NCI-H187 (cell line): ENCODE data around the gene KIN.
"Not testable (repeated sequence)": the region's sequence is repeated elsewhere in the genome, so short reads cannot be mapped to it uniquely, and the experiment has no call there.

ENCODE experiments used
- DNase-seq, 2 experiments: peaks; one replicate each; lab custom pipeline; 2025; lab: John Stamatoyannopoulos, UW

Gene KIN

GRCh38 chr10:7734821-7735220 lies 53.0 kb downstream of the KIN start:
- DNase-seq, result no peak

- no peak for DNase-seq
These were observed 64.8 kb downstream of the KIN start for GRCh38 chr10:7722927-7723529.

DNA sequence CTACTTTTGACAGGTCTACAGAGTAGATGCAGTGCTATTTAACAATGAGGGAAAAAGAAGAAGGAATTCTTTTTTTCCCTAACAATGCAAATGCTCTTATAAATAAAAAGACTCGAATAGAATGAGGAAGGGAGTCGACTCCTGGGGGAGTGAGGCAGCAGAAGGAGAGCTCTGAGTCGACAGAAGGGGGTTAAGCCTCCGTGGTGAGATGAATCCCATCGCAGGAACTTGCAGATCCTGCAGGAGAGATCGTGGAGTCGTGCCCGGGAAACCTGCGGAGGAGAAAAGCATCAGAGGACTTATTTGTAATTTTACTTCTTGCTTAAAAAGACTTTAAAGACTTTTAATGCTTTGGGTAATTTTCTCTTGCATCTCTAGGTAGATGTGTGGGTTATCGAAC lies 67.3 kb downstream of the KIN start:
- no peak for DNase-seq

DNA sequence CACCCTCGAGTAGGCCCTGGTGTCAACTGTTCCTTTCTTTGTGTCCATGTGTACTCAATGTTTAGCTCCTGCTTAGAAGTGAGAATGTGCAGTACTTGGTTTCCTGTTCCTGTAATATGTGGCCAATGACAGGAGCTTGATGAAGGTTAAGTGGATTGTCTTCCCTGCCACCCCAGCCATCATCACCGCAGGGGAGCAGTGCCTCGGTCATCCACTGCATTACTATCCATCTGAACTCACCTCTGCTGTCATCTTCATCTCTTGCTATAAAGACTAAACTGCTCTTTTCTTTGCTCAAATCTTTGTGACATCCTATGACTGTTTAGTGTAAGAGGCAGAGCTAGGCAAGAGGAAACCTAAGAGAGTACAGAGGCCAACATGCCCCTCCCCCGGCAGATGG lies 69.1 kb downstream of the KIN start:
- no peak for DNase-seq

DNA sequence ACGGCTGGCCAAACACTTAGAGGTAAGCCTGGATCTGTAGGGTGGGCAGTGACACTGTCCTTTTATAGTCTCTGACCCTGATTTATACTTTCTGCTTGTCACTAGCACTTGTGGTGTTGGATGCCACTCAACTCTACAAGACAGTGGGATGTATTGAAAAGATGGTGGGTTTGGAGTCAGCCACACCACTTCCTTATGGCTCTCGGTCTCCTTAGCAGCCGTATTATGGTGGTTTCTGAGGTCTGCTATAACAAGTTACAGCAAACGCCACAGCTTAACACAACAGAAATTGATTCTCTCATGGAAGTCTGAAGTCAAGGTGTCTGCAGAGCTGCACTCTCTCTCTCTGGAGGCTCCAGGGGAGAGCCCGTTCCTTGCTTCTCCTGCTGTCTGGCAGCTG lies 70.0 kb downstream of the KIN start:
- no peak for DNase-seq

DNA sequence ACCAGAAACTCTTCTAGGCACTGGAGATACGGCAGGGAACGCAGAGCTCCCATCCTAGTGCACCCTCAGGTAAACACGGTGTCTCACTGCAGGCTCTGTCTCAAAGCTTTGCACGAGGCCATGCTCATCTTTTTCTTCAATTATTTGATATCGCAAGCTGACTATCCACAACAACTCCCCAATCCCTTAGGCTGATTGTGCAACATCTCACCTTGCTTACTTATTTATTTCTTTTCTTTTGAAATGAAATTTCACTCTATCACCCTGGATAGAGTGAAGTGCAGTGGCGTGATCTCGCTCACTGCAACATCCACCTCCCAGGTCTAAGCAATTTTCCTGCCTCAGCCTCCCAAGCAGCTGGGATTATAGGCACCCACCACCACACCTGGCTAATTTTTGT lies 72.3 kb downstream of the KIN start:
- no peak for DNase-seq

GRCh38 chr10:7711075-7711474 lies 76.7 kb downstream of the KIN start:
- DNase-seq, result not testable (repeated sequence)

DNA sequence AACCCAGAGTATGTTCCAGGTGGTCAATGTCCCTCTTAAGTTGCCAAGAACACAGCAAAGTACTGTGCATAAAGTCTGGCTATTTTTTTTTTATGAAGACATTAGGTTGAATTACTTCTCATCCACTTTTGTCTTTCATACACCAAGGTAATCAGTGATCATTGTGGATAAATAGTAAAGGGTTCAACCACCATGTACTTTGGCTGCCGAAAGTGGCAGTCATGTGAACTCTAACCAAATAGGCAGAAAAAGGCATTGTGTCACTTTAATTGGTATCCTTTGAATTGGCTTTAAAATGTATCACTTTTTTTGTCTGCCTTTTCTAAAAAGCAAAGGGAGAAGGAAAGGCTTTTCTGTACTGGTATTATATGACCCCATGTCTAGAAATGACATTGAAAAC lies 77.3 kb downstream of the KIN start:
- DNase-seq, result no peak

DNA sequence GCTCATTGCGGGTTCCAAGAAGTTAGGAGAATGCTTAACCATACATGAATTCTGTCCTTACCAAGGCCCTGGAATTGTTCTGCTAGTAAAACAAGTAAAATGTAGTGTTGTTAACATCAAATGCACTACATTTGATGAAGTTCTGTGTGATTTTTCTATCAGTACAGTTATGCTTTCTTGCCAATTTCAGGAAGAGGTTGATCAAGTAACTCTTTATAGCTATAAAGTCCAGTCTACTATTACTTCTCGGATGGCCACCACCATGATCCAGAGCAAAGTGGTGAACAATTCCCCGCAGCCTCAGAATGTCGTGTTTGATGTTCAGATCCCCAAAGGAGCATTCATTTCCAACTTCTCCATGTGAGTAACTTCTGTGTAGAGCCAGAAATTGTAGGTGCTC lies 79.0 kb downstream of the KIN start:
- no peak for DNase-seq

GRCh38 chr10:7707858-7708622 lies 79.8 kb downstream of the KIN start:
- DNase-seq, result no peak

DNA sequence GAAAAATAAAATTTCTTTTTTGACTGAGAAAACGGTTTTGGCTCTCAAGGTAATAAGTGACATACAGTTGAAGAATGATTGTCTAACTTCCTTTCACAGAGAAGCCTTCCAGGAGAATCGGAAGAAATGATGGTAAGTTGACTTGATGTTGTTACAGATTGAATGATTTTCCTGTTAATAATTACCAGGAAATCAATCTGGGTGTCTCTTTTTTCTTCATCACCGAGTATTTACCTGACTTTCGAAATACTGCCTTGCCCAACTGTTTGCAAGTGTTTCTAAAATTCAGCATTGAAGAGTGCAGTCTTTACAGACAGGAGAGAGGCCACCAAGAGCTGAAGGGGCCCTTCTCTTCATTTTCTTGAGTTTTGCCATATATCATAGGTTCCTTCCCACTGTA lies 80.7 kb downstream of the KIN start:
- DNase-seq, result no peak

DNA sequence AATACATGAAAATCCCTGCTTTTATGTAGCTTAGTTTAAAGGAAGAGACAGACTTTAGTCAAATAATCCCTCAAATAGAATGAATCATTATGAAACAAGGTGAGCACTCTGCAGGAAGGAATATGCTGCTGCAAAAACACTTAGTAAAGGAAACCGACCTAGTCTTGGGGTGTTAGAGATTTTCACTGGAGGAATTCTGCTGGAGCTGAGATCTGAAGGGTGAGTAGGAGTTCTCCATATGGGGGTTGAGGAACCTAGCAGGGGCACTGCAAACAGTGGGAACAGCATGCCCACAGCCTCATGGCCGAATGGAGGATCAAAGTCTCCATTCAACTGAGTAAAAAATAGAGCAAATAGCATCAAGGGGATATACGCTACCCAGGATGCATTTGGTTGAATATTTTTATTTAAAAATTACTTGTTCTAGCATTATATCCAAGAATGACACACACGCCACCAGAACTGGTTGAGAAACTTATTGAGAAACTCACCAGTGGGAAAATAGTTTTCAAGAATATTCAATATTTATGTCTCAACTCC lies 81.2 kb downstream of the KIN start:
- DNase-seq, result no peak

- DNase-seq, result no peak
These were observed 82.5 kb downstream of the KIN start for GRCh38 chr10:7705341-7705740.

DNA sequence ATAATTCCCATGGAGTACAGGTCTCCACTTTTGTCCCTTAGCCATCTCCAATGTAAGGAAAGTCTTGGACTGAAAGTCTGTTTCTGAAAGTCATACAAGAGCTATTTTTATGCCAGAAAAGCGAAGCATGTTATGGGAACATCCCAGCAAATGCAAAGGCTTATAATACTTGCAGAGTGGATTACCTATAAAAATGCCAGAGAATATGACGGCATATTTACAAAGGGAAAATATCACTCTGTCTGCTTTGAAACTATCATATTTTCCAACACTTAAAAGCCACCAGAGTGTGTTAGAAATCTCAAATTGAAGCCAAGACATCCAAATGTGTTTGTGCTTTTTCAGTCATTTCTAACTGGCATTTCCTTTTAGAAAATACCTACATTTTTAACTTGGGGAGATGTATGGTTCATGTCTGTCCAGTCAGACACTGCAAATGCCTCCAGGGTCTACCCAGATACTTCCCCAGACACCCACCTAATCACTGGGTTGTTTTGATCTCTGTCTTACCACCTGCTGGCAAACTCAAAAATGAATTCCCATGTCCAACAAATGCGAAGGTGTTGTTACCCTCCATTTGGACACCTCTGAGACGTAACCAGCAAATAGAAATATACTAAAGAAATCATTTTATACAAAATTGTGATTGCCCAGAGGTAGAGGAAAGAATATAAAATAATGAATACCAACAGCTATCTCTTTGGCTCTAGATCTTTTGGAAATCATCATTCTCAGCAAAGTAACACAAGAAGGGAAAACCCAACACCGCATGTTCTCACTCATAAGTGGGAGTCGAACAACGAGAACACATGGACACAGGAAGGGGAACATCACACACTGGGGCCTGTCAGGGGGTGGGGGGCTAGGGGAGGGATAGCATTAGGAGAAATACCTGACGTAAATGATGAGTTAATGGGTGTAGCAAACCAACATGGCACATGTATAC lies 83.4 kb downstream of the KIN start:
- no peak for DNase-seq

- no peak for DNase-seq
These were observed 84.7 kb downstream of the KIN start, which contains the start of gene ITIH2 for GRCh38 chr10:7703140-7703539. Gene ITIH2 (plus strand): TSS chr10:7703316. CDS start chr10:7703435, 119 bp downstream.

GRCh38 chr10:7702288-7702812 lies 85.4 kb downstream of the KIN start:
- DNase-seq, result no peak

GRCh38 chr10:7701158-7701742 lies 86.5 kb downstream of the KIN start:
- no peak for DNase-seq
